ENCODE measurements around the gene PRRX2. TPM values are rescaled to one million over a fixed set of nuclear protein-coding genes. Genes with fewer than 3 reads are reported as not detected.
"Not testable (repeated sequence)": the region's sequence is repeated elsewhere in the genome, so short reads cannot be mapped to it uniquely, and the experiment has no call there.

Gene PRRX2
- total RNA-seq, 1 donor from 2014 or later = not detected

DNA sequence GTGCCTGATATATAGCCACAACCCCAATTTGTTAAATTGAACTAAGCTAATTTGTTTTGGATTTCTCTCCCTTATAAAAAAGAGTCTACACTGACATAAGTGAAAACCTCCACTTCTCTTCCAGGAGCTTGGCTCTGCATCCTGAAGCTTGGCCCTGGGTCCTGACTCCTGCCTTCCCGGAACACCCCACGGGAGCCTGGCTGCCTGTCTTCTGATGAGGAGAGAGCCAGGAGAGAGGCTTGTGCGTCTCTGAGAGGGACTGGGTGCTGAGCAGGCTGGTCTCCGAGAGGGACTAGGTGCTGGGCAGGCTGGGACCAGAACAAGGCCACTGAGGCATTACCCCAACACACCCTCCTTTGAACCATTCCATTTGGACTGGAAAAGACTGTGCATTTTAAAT lies 93.9 kb downstream of the PRRX2 start:
- Mint-ChIP-seq H3K27me3 (peaks cover 16% of the 10 kb centered on the region), H3K9me3 (no peaks in the 10 kb centered on the region), H3K36me3 (ENCODE audit: low read depth) (no peaks in the 10 kb centered on the region), H3K27ac (no peak overlapping the region), H3K4me1 (peaks cover 11% of the 10 kb centered on the region), H3K4me3 (no peak overlapping the region)
- intact Hi-C loops (cut with micrococcal nuclease) = no loop called here
- ATAC-seq (ENCODE audit: low read depth) = no peak
- TF ChIP-seq, protein P1, sequence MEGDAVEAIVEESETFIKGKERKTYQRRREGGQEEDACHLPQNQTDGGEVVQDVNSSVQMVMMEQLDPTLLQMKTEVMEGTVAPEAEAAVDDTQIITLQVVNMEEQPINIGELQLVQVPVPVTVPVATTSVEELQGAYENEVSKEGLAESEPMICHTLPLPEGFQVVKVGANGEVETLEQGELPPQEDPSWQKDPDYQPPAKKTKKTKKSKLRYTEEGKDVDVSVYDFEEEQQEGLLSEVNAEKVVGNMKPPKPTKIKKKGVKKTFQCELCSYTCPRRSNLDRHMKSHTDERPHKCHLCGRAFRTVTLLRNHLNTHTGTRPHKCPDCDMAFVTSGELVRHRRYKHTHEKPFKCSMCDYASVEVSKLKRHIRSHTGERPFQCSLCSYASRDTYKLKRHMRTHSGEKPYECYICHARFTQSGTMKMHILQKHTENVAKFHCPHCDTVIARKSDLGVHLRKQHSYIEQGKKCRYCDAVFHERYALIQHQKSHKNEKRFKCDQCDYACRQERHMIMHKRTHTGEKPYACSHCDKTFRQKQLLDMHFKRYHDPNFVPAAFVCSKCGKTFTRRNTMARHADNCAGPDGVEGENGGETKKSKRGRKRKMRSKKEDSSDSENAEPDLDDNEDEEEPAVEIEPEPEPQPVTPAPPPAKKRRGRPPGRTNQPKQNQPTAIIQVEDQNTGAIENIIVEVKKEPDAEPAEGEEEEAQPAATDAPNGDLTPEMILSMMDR (IDR thresholded peaks at IDR 0.05) = no peak
- CTCF ChIA-PET = interaction anchor here (0.9 to 1.8 kb wide), 2 partner anchors 22 to 23 kb away, joined by 3 to 4 read pairs; no protein-coding TSS in a partner anchor
- POLR2A ChIA-PET = no interaction called here
- no peak for DNase-seq

DNA sequence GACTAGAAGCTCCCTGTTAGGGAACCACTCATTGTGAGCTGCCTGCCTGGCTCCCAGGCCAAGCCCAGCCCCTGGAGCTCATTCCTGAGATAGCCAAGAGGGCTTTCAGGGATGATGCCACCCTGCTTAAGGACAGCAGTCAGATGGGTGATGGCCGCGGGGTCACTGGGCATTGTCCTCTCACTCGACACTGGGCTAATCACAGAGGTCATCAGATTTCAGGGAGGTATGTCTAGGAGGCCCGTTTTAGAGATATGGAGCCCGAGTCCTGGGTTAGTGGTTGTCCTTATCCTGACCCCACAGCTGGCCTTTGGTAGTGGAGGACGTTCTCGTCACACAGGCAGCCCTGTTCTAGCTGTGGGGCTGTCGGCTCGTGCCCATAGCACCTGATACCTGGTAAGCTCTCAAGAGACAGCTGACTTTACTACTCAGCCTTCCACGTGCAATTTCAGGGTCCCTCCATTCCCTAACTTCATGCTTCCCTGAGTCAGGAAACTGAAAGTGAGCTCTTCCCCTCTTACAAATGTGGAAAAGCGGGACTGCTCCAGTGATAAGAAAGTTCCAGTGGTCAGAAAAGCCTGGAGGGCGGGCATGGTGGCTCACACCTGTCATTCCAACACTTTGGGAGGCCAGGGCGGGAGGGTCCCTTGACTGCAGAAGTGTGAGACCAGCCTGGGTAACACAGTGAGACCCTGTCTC lies 94.5 kb downstream of the PRRX2 start:
- ChIA-PET CTCF (interaction anchor here (0.9 to 1.8 kb wide), 2 partner anchors 23 kb away, joined by 3 to 4 read pairs; no protein-coding TSS in a partner anchor), POLR2A (no interaction called here)
- Mint-ChIP-seq H3K36me3 (ENCODE audit: low read depth) (no peaks in the 10 kb centered on the region), H3K4me1 (peaks cover 11% of the 10 kb centered on the region), H3K9me3 (no peaks in the 10 kb centered on the region), H3K27ac (no peak overlapping the region), H3K27me3 (peaks cover 14% of the 10 kb centered on the region), H3K4me3 (no peak overlapping the region)
- no peak for DNase-seq
- intact Hi-C loops (cut with micrococcal nuclease) = no loop called here
- TF ChIP-seq, protein P1 (IDR thresholded peaks at IDR 0.05) = no peak
- no peak for ATAC-seq (ENCODE audit: low read depth)

DNA sequence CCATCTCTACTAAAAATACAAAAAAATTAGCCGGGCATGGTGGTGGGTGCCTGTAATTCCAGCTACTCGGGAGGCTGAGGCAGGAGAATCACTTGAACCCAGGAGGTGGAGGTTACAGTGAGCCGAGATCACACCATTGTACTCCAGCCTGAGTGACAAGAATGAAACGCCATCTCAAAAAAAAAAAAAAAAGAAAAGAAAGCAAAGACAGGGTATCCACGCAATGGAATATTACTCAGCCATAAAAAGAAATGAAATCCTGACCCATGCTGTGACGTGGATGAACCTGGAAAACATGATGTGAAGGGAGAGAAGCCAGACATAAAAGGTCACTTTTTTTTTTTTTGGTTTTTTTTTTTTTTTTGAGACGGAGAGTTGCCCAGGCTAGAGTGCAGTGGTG lies 95.3 kb downstream of the PRRX2 start:
- H3K27ac Mint-ChIP-seq; POLR2A ChIA-PET; ATAC-seq (ENCODE audit: low read depth); H3K36me3 Mint-ChIP-seq (ENCODE audit: low read depth); H3K4me3 Mint-ChIP-seq; DNase-seq; H3K9me3 Mint-ChIP-seq; intact Hi-C loops (cut with micrococcal nuclease): not testable (repeated sequence)
- CTCF ChIA-PET = interaction anchor here (1.8 kb wide), 1 partner anchor 22 kb away, joined by 4 read pairs; no protein-coding TSS in a partner anchor
- Mint-ChIP-seq H3K4me1 (peaks cover 11% of the 10 kb centered on the region), H3K27me3 (peaks cover 14% of the 10 kb centered on the region)

DNA sequence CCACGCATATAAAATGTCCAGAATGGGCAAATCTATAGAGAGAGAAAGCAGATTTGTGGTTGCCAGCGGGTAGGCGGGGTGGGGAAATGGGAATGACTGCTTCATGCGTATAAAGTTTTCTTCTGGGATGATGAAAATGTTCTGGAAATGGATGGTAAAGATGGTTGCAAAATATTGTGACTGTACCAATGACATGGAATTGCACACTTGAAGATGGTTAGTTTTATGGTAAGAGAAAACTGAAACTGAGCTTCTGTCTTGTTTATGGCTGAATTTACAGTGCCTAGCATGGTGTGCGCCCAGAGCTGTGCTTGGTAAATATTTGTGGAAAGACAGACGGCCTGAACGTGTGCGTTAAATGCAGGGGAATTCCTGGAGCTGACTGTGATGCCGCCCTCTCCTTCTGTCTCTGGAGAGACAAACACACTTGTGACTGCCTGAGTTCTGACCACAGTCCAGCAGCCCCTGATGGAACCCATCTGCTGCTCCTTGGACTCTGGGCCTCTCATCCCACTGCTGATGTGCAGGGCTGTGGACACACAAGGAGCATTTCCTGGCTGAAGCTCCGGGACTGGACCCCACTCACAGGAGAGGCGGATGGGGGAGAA lies 96.0 kb downstream of the PRRX2 start:
- ChIA-PET POLR2A (interaction anchor here (0.6 kb wide), 1 partner anchor 209 kb away, joined by 10 read pairs; no protein-coding TSS in a partner anchor), CTCF (no interaction called here)
- Mint-ChIP-seq H3K4me3 (no peak overlapping the region), H3K36me3 (ENCODE audit: low read depth) (no peaks in the 10 kb centered on the region), H3K9me3 (no peaks in the 10 kb centered on the region), H3K27me3 (peaks cover 14% of the 10 kb centered on the region), H3K4me1 (peaks cover 11% of the 10 kb centered on the region), H3K27ac (no peak overlapping the region)
- no peak for DNase-seq
- ATAC-seq (ENCODE audit: low read depth) = no peak
- intact Hi-C loops (cut with micrococcal nuclease) = no loop called here
- TF ChIP-seq, protein P1 (IDR thresholded peaks at IDR 0.05) = no peak

- Mint-ChIP-seq H3K9me3 (no peaks in the 10 kb centered on the region), H3K4me1 (peaks cover 10% of the 10 kb centered on the region), H3K27me3 (peaks cover 16% of the 10 kb centered on the region), H3K27ac (no peak overlapping the region), H3K4me3 (no peak overlapping the region), H3K36me3 (ENCODE audit: low read depth) (no peaks in the 10 kb centered on the region)
- DNase-seq (no peak), ATAC-seq (ENCODE audit: low read depth) (no peak)
- POLR2A ChIA-PET = interaction anchor here (0.6 kb wide), 1 partner anchor 209 kb away, joined by 10 read pairs; no protein-coding TSS in a partner anchor
- intact Hi-C loops (cut with micrococcal nuclease) = no loop called here
- TF ChIP-seq, protein P1 (IDR thresholded peaks at IDR 0.05) = no peak
- CTCF ChIA-PET = no interaction called here
These were observed 96.5 kb downstream of the PRRX2 start for GRCh38 chr9:129761901-129762369.

DNA sequence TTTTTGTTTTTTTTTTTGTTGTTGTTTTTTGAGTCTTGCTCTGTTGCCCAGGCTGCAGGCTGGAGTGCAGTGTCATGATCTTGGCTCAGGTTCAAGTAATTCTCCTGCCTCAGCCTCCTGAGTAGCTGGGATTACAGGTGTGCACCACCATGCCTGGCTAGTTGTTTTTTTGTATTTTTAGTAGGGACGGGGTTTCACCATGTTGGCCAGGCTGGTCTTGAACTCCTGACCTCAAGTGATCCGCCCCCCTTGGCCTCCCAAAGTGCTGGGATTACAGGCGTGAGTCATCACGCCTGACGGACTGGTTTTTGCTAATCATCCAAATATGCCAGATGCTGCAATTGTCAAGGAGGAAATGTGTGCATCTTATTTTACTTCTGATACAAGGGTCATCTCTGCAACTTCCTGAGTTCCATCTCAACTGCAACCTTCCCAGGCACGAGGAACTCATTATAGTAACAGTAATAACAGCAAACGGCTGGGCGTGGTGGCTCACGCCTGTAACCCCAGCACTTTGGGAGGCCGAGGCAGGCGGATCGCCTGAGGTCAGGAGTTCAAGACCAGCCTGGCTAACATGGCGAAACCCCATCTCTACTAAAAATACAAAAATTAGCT lies 97.0 kb downstream of the PRRX2 start:
- H3K4me3 Mint-ChIP-seq; intact Hi-C loops (cut with micrococcal nuclease); H3K36me3 Mint-ChIP-seq (ENCODE audit: low read depth); DNase-seq; POLR2A ChIA-PET; ATAC-seq (ENCODE audit: low read depth); H3K27ac Mint-ChIP-seq; H3K4me1 Mint-ChIP-seq; CTCF ChIA-PET; H3K9me3 Mint-ChIP-seq: not testable (repeated sequence)
- peaks cover 18% of the 10 kb centered on the region for H3K27me3 Mint-ChIP-seq
